SK-N-SH (cell line): ENCODE results near the gene EIF4G1. TPM values are rescaled to one million over a fixed set of nuclear protein-coding genes. Genes with fewer than 3 reads are reported as not detected.

Experiments
- CTCF ChIA-PET: fragments of 300-600, 350-600 bp; formaldehyde crosslinking; extraction: SDS; loops from one replicate; lab custom pipeline; 2021; lab: Yijun Ruan, JAX
- POLR2A ChIA-PET: fragments of 350-600 bp; sonication (Branson Sonifier 250); formaldehyde crosslinking; extraction: SDS; loops from one replicate; lab custom pipeline; 2020; ENCODE audit warnings: antibody characterized with exemption, inconsistent platforms; lab: Yijun Ruan, JAX
- DNase-seq: peaks from one replicate; pipeline ENCODE4 v3.0.0; 2012
- H2AFZ ChIP-seq: fragments of 200-600 bp; sonication (generic); 2 replicates; pipeline ENCODE4 v1.8.1; 2016; ENCODE audit warnings: antibody characterized with exemption, mild to moderate bottlenecking, low read depth
- H3F3A ChIP-seq: fragments of 200-600 bp; sonication (generic); replicated peaks from 2 replicates; pipeline ENCODE3; 2016; ENCODE audit warnings: antibody characterized with exemption, mild to moderate bottlenecking; ENCODE audit not compliant: insufficient read depth
- H3K27ac ChIP-seq, 2 experiments: fragments of 200-500 bp in 1 of 2; fragments of 200-600 bp in 1 of 2; sonication (Bioruptor generic) in 1 of 2; sonication (generic), shearing (Covaris generic) in 1 of 2; 2 replicates each; pipeline versions ENCODE4 v1.5.1 to v1.6.1; 2014 to 2016; ENCODE audit warnings: low read depth in 2 of 2, inconsistent platforms in 1 of 2, low read length in 1 of 2, mild to moderate bottlenecking in 1 of 2, mixed read lengths in 1 of 2
- H3K27me3 ChIP-seq: fragments of 200-600 bp; sonication (generic), shearing (Covaris generic); 2 replicates; pipeline ENCODE4 v1.6.1; 2016; ENCODE audit warnings: mixed run types; ENCODE audit not compliant: insufficient read depth
- H3K36me3 ChIP-seq, 2 experiments: fragments of 200-500 bp in 1 of 2; fragments of 200-600 bp in 1 of 2; sonication (Bioruptor generic) in 1 of 2; sonication (generic) in 1 of 2; replicated peaks in 1 of 2; 2 replicates each; pipeline versions ENCODE3 to v1.5.1; 2014 to 2016; ENCODE audit warnings: low read length in 1 of 2, mild to moderate bottlenecking in 1 of 2; ENCODE audit not compliant: insufficient read depth in 2 of 2, control insufficient read depth in 1 of 2
- H3K4me1 ChIP-seq, 2 experiments: fragments of 200-500 bp in 1 of 2; fragments of 200-600 bp in 1 of 2; sonication (Bioruptor generic) in 1 of 2; sonication (generic), shearing (Covaris generic) in 1 of 2; 2 replicates each; pipeline versions ENCODE4 v1.5.1 to v1.6.1; 2014 to 2016; ENCODE audit warnings: low read depth in 1 of 2, low read length in 1 of 2, mixed run types in 1 of 2; ENCODE audit not compliant: insufficient read depth in 2 of 2, control insufficient read depth in 1 of 2
- H3K4me2 ChIP-seq: fragments of 200-600 bp; sonication (generic), shearing (Covaris generic); 2 replicates; pipeline ENCODE4 v1.6.1; 2017; ENCODE audit warnings: mixed run types
- H3K4me3 ChIP-seq, 2 experiments: fragments of 200-500 bp in 1 of 2; fragments of 200-600 bp in 1 of 2; sonication (Bioruptor generic) in 1 of 2; sonication (generic), shearing (Covaris generic) in 1 of 2; 2 replicates each; pipeline versions ENCODE4 v1.5.1 to v1.8.1; 2014 to 2016; ENCODE audit warnings: low read depth in 2 of 2, inconsistent platforms in 1 of 2, low read length in 1 of 2, mild to moderate bottlenecking in 1 of 2, mixed read lengths in 1 of 2, moderate library complexity in 1 of 2
- H3K79me2 ChIP-seq: fragments of 200-600 bp; sonication (generic); 2 replicates; pipeline ENCODE4 v1.8.1; 2017; ENCODE audit warnings: mild to moderate bottlenecking; ENCODE audit not compliant: insufficient read depth
- H3K9ac ChIP-seq: fragments of 200-600 bp; sonication (generic); 2 replicates; pipeline ENCODE4 v1.6.1; 2017; ENCODE audit warnings: mixed run types
- H3K9me2 ChIP-seq: fragments of 200-600 bp; sonication (generic); 2 replicates; pipeline ENCODE4 v1.6.1; 2017; ENCODE audit warnings: mixed run types
- H3K9me3 ChIP-seq: fragments of 200-600 bp; sonication (generic); 2 replicates; pipeline ENCODE4 v1.6.1; 2017; ENCODE audit warnings: mixed run types, mild to moderate bottlenecking, moderate library complexity
- H4K20me1 ChIP-seq: fragments of 200-600 bp; sonication (generic); 2 replicates; pipeline ENCODE4 v1.6.1; 2017; ENCODE audit warnings: mild to moderate bottlenecking, mixed run types; ENCODE audit not compliant: insufficient read depth
- CHD2 ChIP-seq: fragments of 150-350 bp; IDR thresholded peaks from 2 replicates; pipeline ENCODE4 v1.6.1; 2018; ENCODE audit warnings: low read length; ENCODE audit not compliant: partially characterized antibody
- FOSL2 ChIP-seq: IDR thresholded peaks from 2 replicates; pipeline ENCODE4 v1.4.0; 2012; ENCODE audit warnings: low read depth, mild to moderate bottlenecking, moderate library complexity, borderline replicate concordance
- FOXM1 ChIP-seq: IDR thresholded peaks from 2 replicates; pipeline ENCODE4 v1.4.0; 2012; ENCODE audit warnings: low read depth, mild to moderate bottlenecking
- MXI1 ChIP-seq: IDR thresholded peaks from 2 replicates; pipeline ENCODE4 v1.6.1; 2012; ENCODE audit warnings: mild to moderate bottlenecking, low read depth, low read length, improper control_type of control experiment
- NFIC ChIP-seq: IDR thresholded peaks from 2 replicates; pipeline ENCODE4 v1.4.0; 2012; ENCODE audit warnings: borderline replicate concordance
- POLR2AphosphoS5 ChIP-seq: IDR thresholded peaks from 2 replicates; pipeline ENCODE4 v1.6.1; 2012; ENCODE audit warnings: low read depth, low read length
- RAD21 ChIP-seq: IDR thresholded peaks from 2 replicates; pipeline ENCODE4 v1.6.1; 2012; ENCODE audit warnings: mild to moderate bottlenecking, low read length
- RCOR1 ChIP-seq: fragments of 150-350 bp; IDR thresholded peaks from 2 replicates; pipeline ENCODE4 v1.6.1; 2017; ENCODE audit warnings: antibody characterized with exemption, low read length
- SIN3A ChIP-seq: IDR thresholded peaks from 2 replicates; pipeline ENCODE4 v1.6.1; 2012; ENCODE audit warnings: low read depth, mild to moderate bottlenecking, low read length, moderate library complexity, borderline replicate concordance
- SMC3 ChIP-seq: IDR thresholded peaks from 2 replicates; pipeline ENCODE4 v1.6.1; 2012; ENCODE audit warnings: low read depth, low read length, improper control_type of control experiment
- TAF1 ChIP-seq: IDR thresholded peaks from 2 replicates; pipeline ENCODE4 v1.6.1; 2012; ENCODE audit warnings: low read depth, mild to moderate bottlenecking, low read length, moderate library complexity, borderline replicate concordance
- TEAD4 ChIP-seq: IDR thresholded peaks from 2 replicates; pipeline ENCODE4 v1.4.0; 2012; ENCODE audit warnings: mild to moderate bottlenecking, borderline replicate concordance; ENCODE audit not compliant: insufficient read depth
- WGBS: methylation state at CpG from one replicate; pipeline ENCODE4 v1.1.6; 2017; ENCODE audit warnings: low lambda C conversion rate; 5-methylcytosine and 5-hydroxymethylcytosine counted together
- polyA plus RNA-seq, 3 experiments: library from polyadenylated mRNA; depleted of rRNA; stranded (reverse); fragments of >200 nt; gene quantifications; 2 replicates each; pipeline ENCODE4 v1.2.3, GENCODE V29; 2012
- TF ChIP-seq, protein P1 (sequence below): fragments of 200-600 bp; sonication (generic); IDR thresholded peaks from 2 replicates; pipeline ENCODE4 v1.6.1; 2017; ENCODE audit warnings: antibody characterized with exemption, mild to moderate bottlenecking, moderate library complexity
- TF ChIP-seq, protein P2 (sequence below): fragments of 150-350 bp; IDR thresholded peaks from 2 replicates; pipeline ENCODE4 v1.6.1; 2017; ENCODE audit warnings: antibody characterized with exemption, low read length, low read depth, borderline replicate concordance
- TF ChIP-seq, protein P3 (sequence below): IDR thresholded peaks from 2 replicates; pipeline ENCODE4 v1.4.0; 2012; ENCODE audit warnings: low read depth, borderline replicate concordance
- TF ChIP-seq, protein P4 (sequence below): IDR thresholded peaks from 2 replicates; pipeline ENCODE4 v1.6.1; 2012; ENCODE audit warnings: mild to moderate bottlenecking, low read depth, low read length, moderate library complexity
- TF ChIP-seq, protein P5 (sequence below): IDR thresholded peaks from 2 replicates; pipeline ENCODE4 v1.4.0; 2012; ENCODE audit warnings: low read depth, borderline replicate concordance

Gene EIF4G1
- polyA plus RNA-seq, 1 of the 3 experiments (the other 2 are of a cell fraction): 262 TPM

DNA sequence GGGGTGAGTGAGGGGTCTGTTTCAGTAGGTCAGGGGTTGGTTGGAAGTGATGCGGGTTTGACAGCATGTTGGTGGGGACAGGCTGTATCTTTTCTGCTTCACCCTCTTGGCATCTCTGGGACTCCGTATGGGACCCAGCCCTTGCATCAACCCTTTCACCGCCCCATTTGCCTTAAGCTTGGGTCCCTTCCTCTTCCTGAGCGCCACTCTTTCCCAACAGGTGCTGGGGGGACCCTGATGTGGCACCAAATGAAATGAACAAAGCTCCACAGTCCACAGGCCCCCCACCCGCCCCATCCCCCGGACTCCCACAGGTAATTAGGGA lies 1.1 kb downstream of the EIF4G1 start:
- WGBS: 0% methylated on average over 5 of the region's 6 CpGs

More for the DNA sequence above, 1.1 kb downstream of the EIF4G1 start:
- Histone ChIP-seq H4K20me1 (peaks cover 46% of the 10 kb centered on the region), H3K4me3 (peak overlapping the region; percentile 64 to 70), H2AFZ (no peak overlapping the region), H3K27ac (peak overlapping the region; percentile 86 to 89), H3K9me2 (no peaks in the 10 kb centered on the region), H3K27me3 (no peaks in the 10 kb centered on the region), H3K36me3 (peaks cover 14 to 16% of the 10 kb centered on the region in 2 experiments), H3K79me2 (peaks cover 57% of the 10 kb centered on the region), H3K4me2 (peak overlapping the region; percentile 99), H3K4me1 (peaks cover 31 to 34% of the 10 kb centered on the region in 2 experiments; a peak in 3 of 4 replicates), H3K9me3 (no peaks in the 10 kb centered on the region)
- no peak for DNase-seq
- CTCF ChIA-PET: interaction anchor here (1.0 kb wide), 1 partner anchor 66 kb away, joined by 3 read pairs; the partner anchor contains the start of gene EEF1AKMT4
- TF ChIP-seq, protein P1, sequence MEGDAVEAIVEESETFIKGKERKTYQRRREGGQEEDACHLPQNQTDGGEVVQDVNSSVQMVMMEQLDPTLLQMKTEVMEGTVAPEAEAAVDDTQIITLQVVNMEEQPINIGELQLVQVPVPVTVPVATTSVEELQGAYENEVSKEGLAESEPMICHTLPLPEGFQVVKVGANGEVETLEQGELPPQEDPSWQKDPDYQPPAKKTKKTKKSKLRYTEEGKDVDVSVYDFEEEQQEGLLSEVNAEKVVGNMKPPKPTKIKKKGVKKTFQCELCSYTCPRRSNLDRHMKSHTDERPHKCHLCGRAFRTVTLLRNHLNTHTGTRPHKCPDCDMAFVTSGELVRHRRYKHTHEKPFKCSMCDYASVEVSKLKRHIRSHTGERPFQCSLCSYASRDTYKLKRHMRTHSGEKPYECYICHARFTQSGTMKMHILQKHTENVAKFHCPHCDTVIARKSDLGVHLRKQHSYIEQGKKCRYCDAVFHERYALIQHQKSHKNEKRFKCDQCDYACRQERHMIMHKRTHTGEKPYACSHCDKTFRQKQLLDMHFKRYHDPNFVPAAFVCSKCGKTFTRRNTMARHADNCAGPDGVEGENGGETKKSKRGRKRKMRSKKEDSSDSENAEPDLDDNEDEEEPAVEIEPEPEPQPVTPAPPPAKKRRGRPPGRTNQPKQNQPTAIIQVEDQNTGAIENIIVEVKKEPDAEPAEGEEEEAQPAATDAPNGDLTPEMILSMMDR: no peak
- TF ChIP-seq RCOR1 (no peak), CHD2 (no peak), RAD21 (no peak), FOXM1 (no peak), TAF1 (no peak), TEAD4 (no peak), NFIC (no peak), MXI1 (no peak), FOSL2 (no peak), SIN3A (no peak), SMC3 (no peak), POLR2AphosphoS5 (no peak)
- TF ChIP-seq, protein P2, sequence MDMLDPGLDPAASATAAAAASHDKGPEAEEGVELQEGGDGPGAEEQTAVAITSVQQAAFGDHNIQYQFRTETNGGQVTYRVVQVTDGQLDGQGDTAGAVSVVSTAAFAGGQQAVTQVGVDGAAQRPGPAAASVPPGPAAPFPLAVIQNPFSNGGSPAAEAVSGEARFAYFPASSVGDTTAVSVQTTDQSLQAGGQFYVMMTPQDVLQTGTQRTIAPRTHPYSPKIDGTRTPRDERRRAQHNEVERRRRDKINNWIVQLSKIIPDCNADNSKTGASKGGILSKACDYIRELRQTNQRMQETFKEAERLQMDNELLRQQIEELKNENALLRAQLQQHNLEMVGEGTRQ: no peak
- TF ChIP-seq, protein P3, sequence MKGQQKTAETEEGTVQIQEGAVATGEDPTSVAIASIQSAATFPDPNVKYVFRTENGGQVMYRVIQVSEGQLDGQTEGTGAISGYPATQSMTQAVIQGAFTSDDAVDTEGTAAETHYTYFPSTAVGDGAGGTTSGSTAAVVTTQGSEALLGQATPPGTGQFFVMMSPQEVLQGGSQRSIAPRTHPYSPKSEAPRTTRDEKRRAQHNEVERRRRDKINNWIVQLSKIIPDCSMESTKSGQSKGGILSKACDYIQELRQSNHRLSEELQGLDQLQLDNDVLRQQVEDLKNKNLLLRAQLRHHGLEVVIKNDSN: no peak
- TF ChIP-seq, protein P4, sequence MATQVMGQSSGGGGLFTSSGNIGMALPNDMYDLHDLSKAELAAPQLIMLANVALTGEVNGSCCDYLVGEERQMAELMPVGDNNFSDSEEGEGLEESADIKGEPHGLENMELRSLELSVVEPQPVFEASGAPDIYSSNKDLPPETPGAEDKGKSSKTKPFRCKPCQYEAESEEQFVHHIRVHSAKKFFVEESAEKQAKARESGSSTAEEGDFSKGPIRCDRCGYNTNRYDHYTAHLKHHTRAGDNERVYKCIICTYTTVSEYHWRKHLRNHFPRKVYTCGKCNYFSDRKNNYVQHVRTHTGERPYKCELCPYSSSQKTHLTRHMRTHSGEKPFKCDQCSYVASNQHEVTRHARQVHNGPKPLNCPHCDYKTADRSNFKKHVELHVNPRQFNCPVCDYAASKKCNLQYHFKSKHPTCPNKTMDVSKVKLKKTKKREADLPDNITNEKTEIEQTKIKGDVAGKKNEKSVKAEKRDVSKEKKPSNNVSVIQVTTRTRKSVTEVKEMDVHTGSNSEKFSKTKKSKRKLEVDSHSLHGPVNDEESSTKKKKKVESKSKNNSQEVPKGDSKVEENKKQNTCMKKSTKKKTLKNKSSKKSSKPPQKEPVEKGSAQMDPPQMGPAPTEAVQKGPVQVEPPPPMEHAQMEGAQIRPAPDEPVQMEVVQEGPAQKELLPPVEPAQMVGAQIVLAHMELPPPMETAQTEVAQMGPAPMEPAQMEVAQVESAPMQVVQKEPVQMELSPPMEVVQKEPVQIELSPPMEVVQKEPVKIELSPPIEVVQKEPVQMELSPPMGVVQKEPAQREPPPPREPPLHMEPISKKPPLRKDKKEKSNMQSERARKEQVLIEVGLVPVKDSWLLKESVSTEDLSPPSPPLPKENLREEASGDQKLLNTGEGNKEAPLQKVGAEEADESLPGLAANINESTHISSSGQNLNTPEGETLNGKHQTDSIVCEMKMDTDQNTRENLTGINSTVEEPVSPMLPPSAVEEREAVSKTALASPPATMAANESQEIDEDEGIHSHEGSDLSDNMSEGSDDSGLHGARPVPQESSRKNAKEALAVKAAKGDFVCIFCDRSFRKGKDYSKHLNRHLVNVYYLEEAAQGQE: no peak
- TF ChIP-seq, protein P5, sequence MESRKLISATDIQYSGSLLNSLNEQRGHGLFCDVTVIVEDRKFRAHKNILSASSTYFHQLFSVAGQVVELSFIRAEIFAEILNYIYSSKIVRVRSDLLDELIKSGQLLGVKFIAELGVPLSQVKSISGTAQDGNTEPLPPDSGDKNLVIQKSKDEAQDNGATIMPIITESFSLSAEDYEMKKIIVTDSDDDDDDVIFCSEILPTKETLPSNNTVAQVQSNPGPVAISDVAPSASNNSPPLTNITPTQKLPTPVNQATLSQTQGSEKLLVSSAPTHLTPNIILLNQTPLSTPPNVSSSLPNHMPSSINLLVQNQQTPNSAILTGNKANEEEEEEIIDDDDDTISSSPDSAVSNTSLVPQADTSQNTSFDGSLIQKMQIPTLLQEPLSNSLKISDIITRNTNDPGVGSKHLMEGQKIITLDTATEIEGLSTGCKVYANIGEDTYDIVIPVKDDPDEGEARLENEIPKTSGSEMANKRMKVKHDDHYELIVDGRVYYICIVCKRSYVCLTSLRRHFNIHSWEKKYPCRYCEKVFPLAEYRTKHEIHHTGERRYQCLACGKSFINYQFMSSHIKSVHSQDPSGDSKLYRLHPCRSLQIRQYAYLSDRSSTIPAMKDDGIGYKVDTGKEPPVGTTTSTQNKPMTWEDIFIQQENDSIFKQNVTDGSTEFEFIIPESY: no peak
- TF ChIP-seq, all 33 proteins: peak for 0
- Histone ChIP-seq H3K9ac (peak overlapping the region; percentile 94), H3F3A (peaks cover 46% of the 10 kb centered on the region)
- POLR2A ChIA-PET: interaction anchor here (2.2 kb wide), 1 partner anchor 22 kb away, joined by 8 read pairs; the partner anchor contains the start of gene FAM131A
